ENCODE data around the gene PHAX.

GRCh38 chr5:126562823-126563222, 37.9 kb upstream of the PHAX start:
- TF ChIP-seq, protein P1, sequence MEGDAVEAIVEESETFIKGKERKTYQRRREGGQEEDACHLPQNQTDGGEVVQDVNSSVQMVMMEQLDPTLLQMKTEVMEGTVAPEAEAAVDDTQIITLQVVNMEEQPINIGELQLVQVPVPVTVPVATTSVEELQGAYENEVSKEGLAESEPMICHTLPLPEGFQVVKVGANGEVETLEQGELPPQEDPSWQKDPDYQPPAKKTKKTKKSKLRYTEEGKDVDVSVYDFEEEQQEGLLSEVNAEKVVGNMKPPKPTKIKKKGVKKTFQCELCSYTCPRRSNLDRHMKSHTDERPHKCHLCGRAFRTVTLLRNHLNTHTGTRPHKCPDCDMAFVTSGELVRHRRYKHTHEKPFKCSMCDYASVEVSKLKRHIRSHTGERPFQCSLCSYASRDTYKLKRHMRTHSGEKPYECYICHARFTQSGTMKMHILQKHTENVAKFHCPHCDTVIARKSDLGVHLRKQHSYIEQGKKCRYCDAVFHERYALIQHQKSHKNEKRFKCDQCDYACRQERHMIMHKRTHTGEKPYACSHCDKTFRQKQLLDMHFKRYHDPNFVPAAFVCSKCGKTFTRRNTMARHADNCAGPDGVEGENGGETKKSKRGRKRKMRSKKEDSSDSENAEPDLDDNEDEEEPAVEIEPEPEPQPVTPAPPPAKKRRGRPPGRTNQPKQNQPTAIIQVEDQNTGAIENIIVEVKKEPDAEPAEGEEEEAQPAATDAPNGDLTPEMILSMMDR (IDR thresholded peaks at IDR 0.05) = no peak
- TF ChIP-seq POLR2A (IDR thresholded peaks at IDR 0.05) = no peak

Measured in uterus (tissue), 2 donors.